Ishikawa (cell line): ENCODE measurements around the gene OR8D2.

Experiments
- EP300 ChIP-seq: IDR thresholded peaks from 2 replicates; pipeline ENCODE4 v1.6.1; 2012; ENCODE audit warnings: borderline replicate concordance
- RAD21 ChIP-seq: IDR thresholded peaks from 2 replicates; pipeline ENCODE4 v1.6.1; 2012; ENCODE audit warnings: low read depth
- TEAD4 ChIP-seq: IDR thresholded peaks from 2 replicates; pipeline ENCODE4 v1.6.1; 2012
- USF1 ChIP-seq: IDR thresholded peaks from 2 replicates; pipeline ENCODE4 v1.6.1; 2012
- YY1 ChIP-seq: IDR thresholded peaks from 2 replicates; pipeline ENCODE4 v1.6.1; 2012; ENCODE audit warnings: low read depth
- ZBTB7A ChIP-seq: IDR thresholded peaks from 2 replicates; pipeline ENCODE4 v1.6.1; 2012; ENCODE audit warnings: low read depth
- TF ChIP-seq, protein P1 (sequence below): IDR thresholded peaks from 2 replicates; pipeline ENCODE4 v1.6.1; 2012

DNA sequence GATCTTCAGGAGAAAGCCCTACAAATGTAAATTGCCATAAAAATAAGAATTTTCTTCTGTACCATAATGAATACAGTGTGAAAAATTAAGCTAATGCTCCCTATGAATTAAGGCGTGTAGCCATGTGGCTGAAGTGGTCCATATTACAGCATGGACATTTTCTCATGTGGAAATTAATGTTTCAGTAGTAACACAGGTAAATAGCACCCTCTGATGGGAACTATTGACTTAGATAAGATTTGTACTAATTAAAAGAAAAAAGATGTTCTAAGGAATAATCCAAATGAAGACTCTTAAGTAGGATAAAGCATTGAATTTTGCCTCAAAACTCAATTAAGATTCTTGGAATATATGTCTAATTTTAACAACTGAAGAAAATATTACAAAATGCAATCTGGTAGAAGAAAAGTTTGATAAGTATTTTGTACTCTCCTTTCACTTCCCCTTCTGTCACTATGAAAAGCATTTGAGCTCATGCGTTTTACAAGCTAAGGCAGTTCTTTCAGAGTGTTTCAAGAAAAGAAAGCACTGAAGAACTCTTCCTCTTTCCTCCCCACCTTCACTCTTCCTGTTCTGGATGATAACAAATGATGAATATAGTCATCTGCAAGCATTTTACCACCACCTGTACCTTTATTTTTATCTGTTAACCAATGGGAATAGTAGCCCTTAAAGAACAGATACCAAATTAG, 9.9 kb upstream of the OR8D2 start:
- TF ChIP-seq EP300, result no peak
- no peak for TF ChIP-seq RAD21
- TF ChIP-seq, protein P1, sequence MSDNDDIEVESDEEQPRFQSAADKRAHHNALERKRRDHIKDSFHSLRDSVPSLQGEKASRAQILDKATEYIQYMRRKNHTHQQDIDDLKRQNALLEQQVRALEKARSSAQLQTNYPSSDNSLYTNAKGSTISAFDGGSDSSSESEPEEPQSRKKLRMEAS, result no peak
- TF ChIP-seq USF1, result no peak
- no peak for TF ChIP-seq YY1
- TF ChIP-seq ZBTB7A, result no peak
- no peak for TF ChIP-seq TEAD4
